ENCODE results near the gene PHLDA2.

GRCh38 chr11:2930704-2931419, 1.6 kb upstream of the PHLDA2 start:
- TF ChIP-seq POLR2A (IDR thresholded peaks at IDR 0.05) (peak in 1 of 2 donors; percentile 17), CTCF (IDR thresholded peaks at IDR 0.05) (peak; percentile 76 to 99 (median 93))
